ENCODE data around the gene PRKCB.

Gene PRKCB

GRCh38 chr16:24118126-24118821 lies 282.5 kb downstream of the PRKCB start:
- no peak overlapping the region for H2AFZ ChIP-seq (ENCODE audit: low read depth)

DNA sequence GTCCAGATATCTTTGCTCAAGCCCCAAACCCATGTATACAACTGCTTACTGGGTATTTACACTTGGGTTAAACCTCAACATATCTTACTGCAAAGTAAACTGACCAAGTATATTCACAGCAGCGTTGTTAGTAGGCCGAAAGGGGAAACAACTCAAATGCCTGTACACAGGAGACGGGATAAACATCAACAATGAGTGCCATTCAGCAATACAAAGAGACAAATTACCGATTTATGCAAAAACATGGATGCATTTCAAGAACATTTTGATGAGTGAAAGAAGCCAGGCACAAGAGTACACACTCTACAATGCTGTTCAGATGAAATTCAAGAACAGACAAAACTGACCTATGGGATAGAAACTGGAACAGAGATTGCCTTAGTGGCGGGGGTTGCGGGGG lies 284.0 kb downstream of the PRKCB start:
- no peaks in the 10 kb centered on the region for H3K4me1 ChIP-seq (ENCODE audit: low read depth, poor library complexity, severe bottlenecking)
- TF ChIP-seq, protein P1, sequence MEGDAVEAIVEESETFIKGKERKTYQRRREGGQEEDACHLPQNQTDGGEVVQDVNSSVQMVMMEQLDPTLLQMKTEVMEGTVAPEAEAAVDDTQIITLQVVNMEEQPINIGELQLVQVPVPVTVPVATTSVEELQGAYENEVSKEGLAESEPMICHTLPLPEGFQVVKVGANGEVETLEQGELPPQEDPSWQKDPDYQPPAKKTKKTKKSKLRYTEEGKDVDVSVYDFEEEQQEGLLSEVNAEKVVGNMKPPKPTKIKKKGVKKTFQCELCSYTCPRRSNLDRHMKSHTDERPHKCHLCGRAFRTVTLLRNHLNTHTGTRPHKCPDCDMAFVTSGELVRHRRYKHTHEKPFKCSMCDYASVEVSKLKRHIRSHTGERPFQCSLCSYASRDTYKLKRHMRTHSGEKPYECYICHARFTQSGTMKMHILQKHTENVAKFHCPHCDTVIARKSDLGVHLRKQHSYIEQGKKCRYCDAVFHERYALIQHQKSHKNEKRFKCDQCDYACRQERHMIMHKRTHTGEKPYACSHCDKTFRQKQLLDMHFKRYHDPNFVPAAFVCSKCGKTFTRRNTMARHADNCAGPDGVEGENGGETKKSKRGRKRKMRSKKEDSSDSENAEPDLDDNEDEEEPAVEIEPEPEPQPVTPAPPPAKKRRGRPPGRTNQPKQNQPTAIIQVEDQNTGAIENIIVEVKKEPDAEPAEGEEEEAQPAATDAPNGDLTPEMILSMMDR (conservative IDR thresholded peaks at IDR 0.05; ENCODE audit: low read depth, low read length) = no peak
- H3K27me3 ChIP-seq (ENCODE audit: insufficient read depth, low read depth) = no peaks in the 10 kb centered on the region

More at GRCh38 chr16:24118126-24118821, 282.5 kb downstream of the PRKCB start:
- no peak overlapping the region for H3K4me3 ChIP-seq (IDR thresholded peaks at IDR 0.05; ENCODE audit: insufficient read depth, low read depth, low read length)
- no peak overlapping the region for H3K4me2 ChIP-seq
- H3K36me3 ChIP-seq (ENCODE audit: insufficient read depth) = no peaks in the 10 kb centered on the region
- H3K79me2 ChIP-seq (ENCODE audit: insufficient read depth, low read depth) = no peaks in the 10 kb centered on the region
- no peaks in the 10 kb centered on the region for H4K20me1 ChIP-seq (ENCODE audit: insufficient read depth)
- TF ChIP-seq, protein P1 (conservative IDR thresholded peaks at IDR 0.05; ENCODE audit: low read depth, low read length) = no peak
- H3K27ac ChIP-seq = no peak overlapping the region
- no peaks in the 10 kb centered on the region for H3K4me1 ChIP-seq (ENCODE audit: low read depth, poor library complexity, severe bottlenecking)
- no peak overlapping the region for H3K9ac ChIP-seq
- no peaks in the 10 kb centered on the region for H3K27me3 ChIP-seq (ENCODE audit: insufficient read depth, low read depth)

GRCh38 chr16:24123275-24123674 lies 287.5 kb downstream of the PRKCB start:
- Histone ChIP-seq H3K27ac (no peak overlapping the region), H3K9ac (no peak overlapping the region), H3K4me3 (IDR thresholded peaks at IDR 0.05; ENCODE audit: insufficient read depth, low read depth, low read length) (no peak overlapping the region), H2AFZ (ENCODE audit: low read depth) (no peak overlapping the region), H3K79me2 (ENCODE audit: insufficient read depth, low read depth) (no peaks in the 10 kb centered on the region), H4K20me1 (ENCODE audit: insufficient read depth) (no peaks in the 10 kb centered on the region), H3K36me3 (ENCODE audit: insufficient read depth) (no peaks in the 10 kb centered on the region), H3K4me2 (no peak overlapping the region), H3K27me3 (ENCODE audit: insufficient read depth, low read depth) (no peaks in the 10 kb centered on the region), H3K4me1 (ENCODE audit: low read depth, poor library complexity, severe bottlenecking) (no peaks in the 10 kb centered on the region)
- TF ChIP-seq, protein P1 (conservative IDR thresholded peaks at IDR 0.05; ENCODE audit: low read depth, low read length) = no peak

More for the DNA sequence above, 284.0 kb downstream of the PRKCB start:
- no peak overlapping the region for H3K4me3 ChIP-seq (IDR thresholded peaks at IDR 0.05; ENCODE audit: insufficient read depth, low read depth, low read length)
- no peaks in the 10 kb centered on the region for H3K36me3 ChIP-seq (ENCODE audit: insufficient read depth)
- no peak overlapping the region for H3K27ac ChIP-seq
- no peaks in the 10 kb centered on the region for H3K79me2 ChIP-seq (ENCODE audit: insufficient read depth, low read depth)
- H4K20me1 ChIP-seq (ENCODE audit: insufficient read depth) = no peaks in the 10 kb centered on the region
- H3K9ac ChIP-seq = no peak overlapping the region
- no peak overlapping the region for H3K4me2 ChIP-seq
- no peak overlapping the region for H2AFZ ChIP-seq (ENCODE audit: low read depth)

DNA sequence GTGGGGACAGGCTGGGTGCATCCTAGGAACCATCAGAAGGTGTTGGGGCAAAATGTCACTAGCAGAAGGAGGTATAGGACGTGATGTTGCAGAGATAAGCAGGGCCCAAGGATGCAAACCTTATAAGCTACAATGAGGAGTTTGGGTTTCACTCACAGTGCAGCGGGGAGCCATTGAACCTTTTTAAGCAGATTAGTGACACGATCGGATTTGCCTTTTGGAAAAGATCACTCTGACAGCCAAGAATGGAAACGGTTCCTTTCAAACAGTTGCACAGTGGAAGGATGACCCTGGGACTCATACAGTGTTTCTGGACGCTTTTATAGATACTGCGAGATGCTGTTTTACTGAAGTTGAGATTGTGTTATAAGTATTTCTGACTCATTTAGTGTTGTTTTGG lies 288.5 kb downstream of the PRKCB start:
- Histone ChIP-seq H3K4me1 (ENCODE audit: low read depth, poor library complexity, severe bottlenecking) (no peaks in the 10 kb centered on the region), H3K79me2 (ENCODE audit: insufficient read depth, low read depth) (no peaks in the 10 kb centered on the region), H3K4me3 (IDR thresholded peaks at IDR 0.05; ENCODE audit: insufficient read depth, low read depth, low read length) (no peak overlapping the region), H4K20me1 (ENCODE audit: insufficient read depth) (no peaks in the 10 kb centered on the region), H3K27me3 (ENCODE audit: insufficient read depth, low read depth) (no peaks in the 10 kb centered on the region), H3K4me2 (no peak overlapping the region), H2AFZ (ENCODE audit: low read depth) (no peak overlapping the region), H3K36me3 (ENCODE audit: insufficient read depth) (no peaks in the 10 kb centered on the region), H3K27ac (no peak overlapping the region), H3K9ac (no peak overlapping the region)
- TF ChIP-seq, protein P1 (conservative IDR thresholded peaks at IDR 0.05; ENCODE audit: low read depth, low read length) = no peak
